HL-60 (cell line): ENCODE data around the gene ZNF507.

ENCODE experiments used
- DNase-seq, 2 experiments: peaks; one replicate each; pipeline ENCODE4 v3.0.0-alpha.2; 2010 to 2020; ENCODE audit warnings: low read depth in 1 of 2, low spot score in 1 of 2
- H3K27ac ChIP-seq: fragments of 250-450 bp; sonication (Bioruptor Pico); replicated peaks from 2 replicates; pipeline ENCODE4 v1.5.1; 2020; ENCODE audit warnings: mild to moderate bottlenecking, moderate library complexity
- H3K27me3 ChIP-seq: fragments of 250-450 bp; sonication (Bioruptor Pico); 2 replicates; pipeline ENCODE4 v1.5.1; 2021; ENCODE audit warnings: mild to moderate bottlenecking, moderate library complexity; ENCODE audit not compliant: insufficient read depth, poor library complexity, severe bottlenecking
- H3K4me3 ChIP-seq: replicated peaks from 2 replicates; pipeline ENCODE4 v1.5.1; 2011; ENCODE audit warnings: mild to moderate bottlenecking, control low read depth, low read length; ENCODE audit not compliant: insufficient read depth
- CTCF ChIP-seq: IDR thresholded peaks from one replicate; pipeline ENCODE4 v1.5.1; 2011; ENCODE audit warnings: low read length, control low read depth, inconsistent platforms; ENCODE audit not compliant: insufficient read depth
- GABPA ChIP-seq: IDR thresholded peaks from 2 replicates; pipeline ENCODE4 v1.6.1; 2012; ENCODE audit warnings: low read depth
- POLR2AphosphoS5 ChIP-seq: IDR thresholded peaks from 2 replicates; pipeline ENCODE4 v1.6.1; 2012; ENCODE audit warnings: low read depth
- REST ChIP-seq: IDR thresholded peaks from 2 replicates; pipeline ENCODE4 v1.6.1; 2012; ENCODE audit warnings: low read depth; ENCODE audit not compliant: insufficient replicate concordance
- SPI1 ChIP-seq: IDR thresholded peaks from 2 replicates; pipeline ENCODE4 v1.6.1; 2012; ENCODE audit warnings: low read depth, mild to moderate bottlenecking, borderline replicate concordance

ZNF507 gene

GRCh38 chr19:32387701-32388392 is 42.4 kb downstream of the ZNF507 start:
- TF ChIP-seq REST: no peak
- TF ChIP-seq POLR2AphosphoS5: no peak
- TF ChIP-seq CTCF: no peak
- TF ChIP-seq GABPA: no peak
- TF ChIP-seq SPI1: no peak
- no peak for DNase-seq
- H3K4me3 ChIP-seq: no peak overlapping the region
- H3K27ac ChIP-seq: no peak overlapping the region
- H3K27me3 ChIP-seq: no peaks in the 10 kb centered on the region

GRCh38 chr19:32388393-32388855 is 43.0 kb downstream of the ZNF507 start:
- TF ChIP-seq CTCF (no peak), POLR2AphosphoS5 (no peak), GABPA (no peak), SPI1 (no peak), REST (no peak)
- no peak for DNase-seq
- Histone ChIP-seq H3K27ac (no peak overlapping the region), H3K27me3 (no peaks in the 10 kb centered on the region), H3K4me3 (no peak overlapping the region)

GRCh38 chr19:32392901-32393300 is 47.5 kb downstream of the ZNF507 start:
- Histone ChIP-seq H3K27me3 (no peaks in the 10 kb centered on the region), H3K4me3 (no peak overlapping the region), H3K27ac (no peak overlapping the region)
- TF ChIP-seq GABPA (no peak), SPI1 (no peak), POLR2AphosphoS5 (no peak), REST (no peak), CTCF (no peak)
- DNase-seq: no peak
